ENCODE data around the gene ALDH1B1.

- TF ChIP-seq CTCF (IDR thresholded peaks at IDR 0.05) (no peak), POLR2A (IDR thresholded peaks at IDR 0.05) (no peak)
Observed at GRCh38 chr9:38387066-38387465, 5.4 kb upstream of the ALDH1B1 start.

Measured in uterus (tissue), 2 donors.